Measurements from ENCODE around the gene FLOT2.
"Not testable (repeated sequence)": the region's sequence is repeated elsewhere in the genome, so short reads cannot be mapped to it uniquely, and the experiment has no call there.

Gene FLOT2

DNA sequence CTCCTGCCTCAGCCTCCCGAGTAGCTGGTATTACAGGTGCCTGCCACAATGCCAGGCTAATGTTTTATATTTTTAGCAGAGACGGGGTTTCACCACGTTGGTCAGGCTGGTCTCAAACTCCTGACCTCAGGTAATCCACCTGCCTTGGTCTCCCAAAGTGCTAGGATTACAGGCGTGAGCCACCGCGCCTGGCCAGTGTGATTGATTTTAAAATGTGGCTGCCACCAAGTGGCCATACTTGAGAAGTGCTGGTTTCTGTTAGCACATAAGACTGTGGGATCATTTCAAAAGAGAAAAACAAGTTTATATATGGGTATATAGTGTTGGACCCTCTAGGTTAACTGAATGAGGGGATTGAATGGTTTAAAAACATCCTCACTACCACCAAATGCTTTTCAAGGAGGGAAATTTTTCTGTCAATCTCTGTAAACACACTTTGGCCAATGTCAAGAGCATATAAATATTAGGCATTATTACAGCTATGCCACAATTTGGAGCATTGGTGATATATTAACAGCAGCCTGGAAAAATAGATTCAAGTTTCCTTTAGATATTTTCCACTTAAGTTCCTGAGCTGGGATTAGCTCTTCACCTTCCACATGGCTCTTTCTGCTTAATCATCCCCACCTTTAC lies 18.9 kb upstream of the FLOT2 start:
- DNase-seq (ENCODE audit: low read depth) = peak; percentile 45

DNA sequence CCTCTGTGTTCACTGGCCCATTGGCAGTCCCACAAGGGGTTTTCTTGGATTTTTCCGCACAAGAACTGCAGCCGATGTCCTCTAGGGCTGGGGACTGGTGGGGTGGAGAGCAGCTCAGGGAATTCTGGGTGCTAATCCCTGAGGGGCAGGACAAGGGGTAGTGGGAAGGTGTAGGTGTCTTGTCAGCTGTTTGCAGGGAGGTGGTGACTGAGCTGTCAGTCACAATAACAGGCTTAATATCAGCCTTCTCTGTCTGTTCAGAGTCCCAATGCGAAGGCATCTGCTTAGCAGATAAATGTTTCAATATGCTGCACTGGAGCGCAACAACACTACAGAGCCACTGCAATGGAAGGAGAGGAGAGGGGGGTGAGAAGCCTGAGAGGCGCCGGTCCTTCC lies 15.4 kb upstream of the FLOT2 start:
- DNase-seq (ENCODE audit: low read depth) = no peak

DNA sequence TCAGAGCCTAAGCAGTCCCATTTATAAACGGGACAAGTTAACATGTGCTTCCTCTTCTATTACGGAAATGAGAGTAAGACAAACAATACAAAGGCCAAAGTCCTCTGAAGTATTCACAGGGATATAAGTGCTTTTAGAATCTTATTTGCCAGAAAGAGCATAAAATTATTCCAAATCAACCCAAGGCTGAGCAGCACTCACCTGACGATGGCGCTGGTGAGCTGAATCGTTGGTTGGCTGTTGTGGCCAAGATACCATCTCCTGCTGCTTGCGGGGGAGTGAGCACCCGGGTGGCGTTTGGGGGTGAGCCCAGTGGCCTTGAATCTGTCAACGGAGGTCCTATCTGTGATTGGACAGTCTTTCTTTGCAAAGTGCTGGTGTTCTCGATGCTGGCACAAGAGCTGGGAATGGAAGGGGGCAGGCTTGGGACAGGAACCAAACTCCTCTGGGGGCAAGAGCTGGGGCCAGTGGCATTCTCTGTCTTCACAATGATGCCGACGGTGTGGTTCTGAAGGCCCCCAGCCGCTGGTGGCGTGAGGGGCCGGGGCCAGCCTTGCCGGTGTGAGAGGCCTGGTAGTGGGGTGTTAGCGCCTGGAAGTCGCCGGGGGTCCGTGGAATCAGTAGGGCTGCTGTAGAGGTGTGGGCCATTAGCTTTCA lies 14.9 kb upstream of the FLOT2 start:
- DNase-seq (ENCODE audit: low read depth) = no peak

DNA sequence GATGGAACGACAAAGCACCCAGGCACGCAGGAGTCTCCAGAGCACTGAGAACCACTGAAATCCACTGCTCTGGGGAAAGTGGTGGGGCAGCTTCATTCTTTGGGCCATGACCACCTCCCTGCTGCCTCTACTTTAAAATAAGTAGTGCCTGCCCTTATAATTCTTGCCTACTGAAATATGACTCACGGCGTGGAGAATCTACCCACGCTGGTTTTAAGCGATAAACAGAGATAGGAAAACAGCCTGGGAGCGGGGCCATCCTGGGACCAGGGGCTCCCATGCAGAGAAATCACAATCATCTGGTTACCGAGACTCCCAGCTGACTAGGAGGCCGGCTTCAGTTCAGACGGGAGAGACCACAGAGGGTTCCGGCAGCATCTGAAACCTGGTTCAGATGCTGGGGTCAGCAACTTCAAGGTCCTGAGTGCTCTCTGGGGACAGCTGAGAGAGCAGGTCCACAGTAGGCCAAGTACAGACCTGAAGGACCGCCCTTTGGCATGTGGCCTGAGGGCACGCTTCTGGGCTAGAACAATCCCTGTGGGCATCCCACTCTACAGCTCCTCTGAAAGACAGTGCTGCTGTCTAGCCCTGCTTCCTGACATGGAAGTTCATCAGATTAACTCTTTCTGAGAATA lies 14.0 kb upstream of the FLOT2 start:
- no peak for DNase-seq (ENCODE audit: low read depth)

DNA sequence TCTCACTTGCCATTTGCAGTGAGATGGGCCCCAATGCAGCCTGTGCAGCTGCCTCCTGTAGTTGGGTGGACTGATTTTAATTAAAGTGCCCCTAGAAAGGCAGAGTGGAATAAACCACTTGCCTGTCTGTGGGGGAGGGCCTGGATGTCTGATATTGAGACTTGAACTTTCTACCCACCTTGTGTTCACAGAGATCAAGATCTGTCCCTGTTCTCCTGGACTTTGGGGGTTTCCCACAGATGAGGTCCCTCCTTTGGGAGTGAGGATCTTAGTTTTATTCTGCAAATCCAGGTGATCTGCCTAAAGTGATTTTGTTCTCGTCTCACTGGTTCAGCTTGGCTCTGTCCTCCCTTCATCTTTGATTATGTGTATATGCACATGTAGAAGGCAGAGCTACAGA lies 13.0 kb upstream of the FLOT2 start:
- DNase-seq (ENCODE audit: low read depth) = no peak

DNA sequence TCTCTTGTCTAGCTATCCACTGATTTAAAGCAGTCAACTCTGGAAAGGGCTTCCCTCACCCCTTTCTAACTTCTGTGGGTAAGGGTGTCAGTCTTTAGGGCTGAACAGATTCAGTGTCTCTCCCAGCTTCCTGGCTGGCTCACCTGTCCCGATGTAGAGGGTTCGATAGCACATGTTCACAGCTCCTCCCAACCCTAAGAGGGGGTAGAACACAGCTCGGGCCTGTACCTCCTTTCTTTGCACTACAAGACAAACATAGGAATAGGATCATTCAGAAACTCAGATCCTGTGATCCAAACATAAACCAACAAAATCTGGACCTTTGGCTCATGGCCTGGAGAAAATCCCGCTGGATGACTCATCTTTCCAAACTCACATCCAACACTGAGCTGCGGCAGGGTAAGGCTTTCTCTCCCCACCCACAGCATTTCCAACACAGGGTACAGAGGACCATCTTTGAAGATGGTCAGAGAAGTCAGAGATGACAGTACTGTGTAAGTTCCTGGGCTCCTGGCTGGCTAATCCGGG lies 11.2 kb upstream of the FLOT2 start:
- peak; percentile 72 for DNase-seq (ENCODE audit: low read depth)

DNA sequence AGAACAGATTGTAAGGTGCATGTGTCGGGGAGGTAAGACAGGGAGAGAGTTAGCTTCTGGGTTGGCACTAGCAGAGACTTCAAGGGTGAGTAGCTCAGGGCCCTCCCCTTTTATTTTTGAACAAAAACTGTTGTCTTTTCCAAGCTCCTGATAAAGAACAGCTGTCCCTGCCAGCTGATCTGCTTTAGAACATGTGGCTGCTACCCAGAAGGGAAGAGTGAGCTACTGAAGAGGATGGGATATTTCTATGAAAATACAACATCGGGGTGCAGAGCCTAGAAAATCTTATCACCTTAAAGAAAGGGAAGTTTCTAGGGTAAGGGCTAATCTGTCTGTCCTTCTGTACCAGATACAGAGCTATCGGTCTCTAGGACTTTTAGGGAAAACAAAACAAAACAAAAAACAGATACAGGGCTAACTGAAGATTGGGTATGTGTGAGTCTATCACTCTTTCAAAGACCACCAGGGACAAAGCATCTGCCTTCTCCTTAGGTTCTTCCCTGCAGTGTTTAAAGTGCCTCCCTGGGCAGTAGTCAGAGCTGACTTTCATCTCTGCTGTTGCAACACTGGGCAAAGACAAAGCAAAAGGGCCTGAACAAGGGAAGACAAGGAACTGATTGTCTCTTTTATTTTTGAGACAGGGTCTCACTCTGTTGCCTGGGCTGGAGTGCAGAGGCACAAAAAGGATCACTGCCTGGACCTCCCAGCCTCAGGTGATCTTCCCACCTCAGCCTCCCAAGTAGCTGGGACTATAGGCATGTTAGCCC lies 10.4 kb upstream of the FLOT2 start:
- peak; percentile 49 for DNase-seq (ENCODE audit: low read depth)

DNA sequence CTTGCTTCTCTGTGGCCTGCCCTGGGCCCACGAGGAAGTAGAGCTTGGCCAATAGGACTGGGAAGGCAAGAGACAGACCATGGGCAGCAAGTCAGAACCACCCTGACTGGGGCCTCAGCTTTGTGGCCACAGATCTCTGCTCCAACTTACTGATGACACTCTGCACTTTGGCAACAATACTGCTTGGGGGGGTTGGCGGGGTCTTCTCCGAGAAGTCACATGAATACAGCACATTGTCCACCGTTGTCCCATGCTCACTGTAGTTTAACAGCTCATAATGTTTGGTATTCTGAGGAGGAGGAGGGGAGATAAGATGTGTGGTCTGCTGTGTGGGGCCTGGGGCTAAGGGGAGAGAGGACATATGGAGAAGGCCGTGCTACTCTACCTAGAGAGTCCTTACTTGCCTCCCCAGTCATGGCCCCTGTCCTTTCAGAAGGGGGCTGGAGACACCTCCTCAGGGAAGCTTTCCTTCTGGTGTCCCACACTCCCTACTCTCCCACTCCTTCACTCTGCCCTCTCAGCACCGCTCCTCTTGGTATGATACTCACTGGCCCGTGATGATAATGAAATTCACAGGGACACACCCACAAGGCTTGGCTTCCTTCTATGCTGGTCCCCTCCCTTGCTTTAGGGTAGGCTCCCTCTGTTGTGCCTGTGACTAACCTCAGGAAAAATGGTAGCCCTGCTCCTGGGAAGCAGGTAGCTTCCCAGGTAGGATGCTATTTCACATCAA lies 9.3 kb upstream of the FLOT2 start:
- no peak for DNase-seq (ENCODE audit: low read depth)

DNA sequence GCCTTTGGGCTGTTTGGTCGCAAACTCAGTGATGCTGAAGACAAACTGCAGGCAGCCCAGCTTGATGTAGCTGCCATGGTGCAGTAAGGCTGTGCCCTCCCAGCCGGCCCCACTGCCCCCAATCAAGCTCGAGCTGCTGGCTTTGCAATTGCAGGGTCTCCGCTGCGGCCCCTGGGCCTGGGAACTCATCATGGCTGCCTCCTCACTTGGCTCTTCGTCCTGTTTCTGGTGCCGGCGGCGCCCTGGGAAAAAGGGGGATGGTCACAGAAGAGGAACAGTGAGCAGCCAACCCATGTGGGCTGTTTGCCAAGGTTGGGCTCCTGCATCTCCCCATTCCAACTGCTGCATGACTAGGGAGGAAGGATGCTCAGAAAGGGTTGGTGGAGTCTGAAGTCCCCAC lies 8.7 kb upstream of the FLOT2 start:
- DNase-seq (ENCODE audit: low read depth) = no peak

DNA sequence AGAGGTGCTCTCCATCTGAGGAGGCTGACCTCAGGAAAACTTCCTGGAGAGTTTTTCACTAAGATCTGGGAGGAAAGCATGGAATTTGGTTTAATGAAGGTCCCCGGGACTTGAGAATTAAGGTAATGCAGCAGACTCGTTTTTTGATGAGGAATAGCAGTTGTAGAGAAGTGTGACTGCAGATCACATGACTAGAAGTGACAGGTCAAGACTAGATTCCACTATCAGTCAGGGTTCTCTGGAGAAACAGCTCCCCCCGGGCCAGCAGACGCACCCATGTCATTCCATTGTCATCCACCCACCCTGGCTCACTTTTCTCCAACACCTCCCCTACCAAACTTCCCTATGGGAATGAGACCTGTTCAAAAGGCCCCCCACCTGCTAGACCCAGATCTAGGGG lies 7.3 kb upstream of the FLOT2 start:
- DNase-seq (ENCODE audit: low read depth) = no peak

DNA sequence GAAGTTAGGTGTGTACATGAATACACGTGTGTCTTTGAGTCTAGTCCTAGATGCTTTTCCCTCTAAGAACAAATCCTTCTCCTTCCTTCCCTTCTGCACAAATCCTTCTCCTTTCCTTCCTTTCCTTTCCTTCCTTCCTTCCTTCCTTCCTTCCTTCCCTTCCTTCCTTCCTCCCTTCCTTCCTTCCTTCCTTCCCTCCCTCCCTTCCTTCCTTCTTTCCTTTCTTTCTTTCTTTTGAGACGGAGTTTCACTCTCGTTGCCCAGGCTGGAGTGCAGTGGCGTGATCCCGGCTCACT lies 6.0 kb upstream of the FLOT2 start:
- DNase-seq (ENCODE audit: low read depth) = not testable (repeated sequence)

DNA sequence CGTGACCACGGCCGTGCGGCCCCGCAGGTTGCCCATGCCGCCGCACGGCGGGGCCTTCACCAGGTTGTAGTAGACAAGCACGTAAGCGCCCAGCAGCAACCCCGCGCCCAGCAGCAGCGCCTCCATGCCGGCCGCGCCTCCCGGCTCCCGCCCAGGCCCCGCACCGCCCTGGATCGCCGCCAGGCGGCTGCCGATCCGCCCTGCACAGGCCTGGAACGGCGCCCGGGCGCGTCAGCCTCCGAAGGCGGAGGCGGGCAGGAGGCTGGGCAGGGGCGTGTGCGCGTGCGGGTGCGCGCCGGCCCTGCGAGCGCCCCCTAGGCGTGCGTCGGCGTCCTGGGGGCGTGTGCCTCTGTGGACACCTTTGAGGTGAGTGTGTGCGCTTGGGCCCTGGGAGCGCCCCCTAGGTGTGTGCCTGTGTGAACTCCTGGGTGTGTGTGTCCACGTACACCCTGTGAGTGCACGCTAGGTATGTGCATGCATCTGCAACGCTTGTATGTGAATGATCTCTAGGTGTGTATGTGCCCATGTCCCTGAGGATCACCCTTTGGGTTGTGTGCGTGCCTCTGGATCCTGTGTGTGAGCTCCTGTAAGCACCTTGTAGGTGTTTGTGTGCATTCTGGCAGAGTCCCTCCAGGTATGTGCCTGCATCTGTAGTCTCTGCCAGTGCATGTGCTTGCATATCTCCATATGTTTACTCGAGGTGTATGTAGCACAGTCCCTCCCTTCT lies 5.4 kb upstream of the FLOT2 start, which contains the start of gene DHRS13:
Gene DHRS13 (minus strand): TSS at position 261 of the 727 bp plus-strand sequence. CDS start 135 bp downstream, at position 126.
- DNase-seq (ENCODE audit: low read depth) = peak; percentile 75

DNA sequence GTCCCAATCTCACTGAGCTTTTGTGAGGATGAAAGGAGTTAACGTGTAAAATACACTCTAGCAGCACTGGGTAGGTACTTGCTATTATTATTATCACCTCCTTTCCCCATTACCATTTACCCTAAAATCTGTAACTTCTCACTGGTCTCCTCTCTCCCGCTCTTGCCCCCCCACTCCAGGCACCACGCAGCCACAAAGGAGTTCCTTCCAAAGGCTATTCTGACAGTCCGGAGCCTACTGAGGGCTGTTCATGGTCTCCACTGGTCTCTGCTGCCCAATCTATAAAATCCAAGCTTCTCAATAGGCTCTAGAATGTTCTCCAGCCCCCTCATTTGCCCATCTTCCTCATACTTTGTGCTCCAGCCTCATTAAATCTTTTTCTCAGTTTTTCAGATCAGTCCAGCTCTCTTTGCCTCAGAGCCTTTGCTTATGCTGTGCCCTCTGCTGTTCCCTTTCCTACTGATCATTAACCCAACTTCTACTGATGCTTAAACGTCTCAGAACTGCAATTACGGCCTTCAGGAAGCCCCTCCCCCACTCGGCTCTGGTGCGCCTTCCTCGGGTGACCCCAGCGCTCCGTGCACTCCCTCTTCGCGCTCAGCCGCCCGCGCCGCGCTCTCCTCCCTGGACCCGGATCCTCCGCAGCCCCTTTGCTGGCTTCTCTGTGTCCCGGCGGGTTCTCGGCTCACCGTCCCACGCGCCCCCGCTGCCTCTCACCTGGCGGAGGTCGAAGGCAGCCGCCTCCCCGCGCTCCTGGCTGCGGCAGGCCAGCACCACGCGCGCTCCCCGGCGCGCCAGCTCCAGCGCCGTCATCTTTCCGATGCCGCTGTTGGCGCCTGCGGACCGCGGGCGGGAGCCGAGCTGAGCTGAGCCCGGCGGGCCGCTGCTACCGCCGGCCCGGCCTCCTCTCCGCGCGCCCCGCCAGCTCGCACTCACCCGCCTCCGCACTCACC lies 4.6 kb upstream of the FLOT2 start:
- no peak for DNase-seq (ENCODE audit: low read depth)

DNA sequence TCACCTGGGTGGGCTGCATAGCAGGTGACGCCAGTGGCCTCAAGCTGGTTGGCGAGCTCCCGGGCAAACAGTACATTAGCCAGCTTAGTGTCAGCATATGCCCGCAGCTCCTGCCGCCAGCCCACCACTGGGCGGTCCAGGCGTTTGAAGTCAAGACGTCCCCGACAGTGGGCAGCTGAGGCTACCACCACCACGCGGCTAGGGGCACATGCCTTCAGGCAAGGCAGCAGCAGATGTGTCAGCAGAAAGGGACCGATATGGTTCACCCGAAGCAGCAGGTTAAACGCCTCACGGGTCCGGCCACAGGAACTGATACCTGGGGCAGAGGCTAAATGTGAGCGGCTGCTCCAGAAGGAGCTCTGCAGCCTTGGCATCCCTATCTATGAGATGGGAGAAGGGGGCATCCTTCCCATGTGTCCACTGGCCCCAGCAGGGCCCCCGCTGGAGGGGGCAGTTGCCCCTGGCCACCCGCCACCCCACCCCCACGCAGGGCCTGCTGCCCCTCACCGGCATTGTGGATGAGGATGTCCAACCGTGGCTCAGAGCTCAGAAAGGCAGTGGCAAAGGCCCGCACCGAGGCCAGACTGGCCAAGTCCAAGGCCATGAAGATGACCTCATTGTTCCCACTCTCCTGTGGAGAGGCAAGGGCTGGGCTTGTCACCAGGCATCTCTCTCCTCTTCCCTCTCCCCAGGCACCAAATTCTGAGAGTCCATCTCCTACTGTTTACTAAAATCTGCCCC lies 3.6 kb upstream of the FLOT2 start:
- DNase-seq (ENCODE audit: low read depth) = no peak

DNA sequence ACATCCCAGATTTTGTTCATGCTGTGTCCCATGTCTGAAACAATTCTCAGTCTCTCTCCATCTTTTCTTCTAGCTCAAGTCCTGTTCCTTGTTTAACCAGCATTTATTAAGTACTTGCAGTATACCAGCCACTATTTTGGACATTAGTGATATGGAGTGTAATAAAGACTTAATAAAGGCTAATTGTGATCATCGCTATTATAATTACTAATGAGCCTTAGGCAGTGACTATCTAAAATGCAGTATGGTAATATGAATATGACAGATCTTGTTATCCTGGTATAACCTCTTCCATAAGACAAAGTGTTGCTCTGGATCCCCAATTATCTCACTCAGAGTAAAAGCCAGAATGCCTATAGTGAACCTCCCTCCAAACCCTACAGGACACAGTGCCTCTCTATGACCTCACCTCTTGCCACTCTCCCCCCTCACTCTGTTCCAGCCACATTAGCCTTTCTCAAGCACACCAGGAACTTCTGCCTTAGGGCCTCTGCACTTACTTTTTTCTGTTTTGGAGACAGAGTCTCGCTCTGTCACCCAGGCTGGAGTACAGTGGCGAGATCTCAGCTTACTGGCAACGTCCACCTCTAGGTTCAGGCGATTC lies 1.8 kb upstream of the FLOT2 start:
- no peak for DNase-seq (ENCODE audit: low read depth)

DNA sequence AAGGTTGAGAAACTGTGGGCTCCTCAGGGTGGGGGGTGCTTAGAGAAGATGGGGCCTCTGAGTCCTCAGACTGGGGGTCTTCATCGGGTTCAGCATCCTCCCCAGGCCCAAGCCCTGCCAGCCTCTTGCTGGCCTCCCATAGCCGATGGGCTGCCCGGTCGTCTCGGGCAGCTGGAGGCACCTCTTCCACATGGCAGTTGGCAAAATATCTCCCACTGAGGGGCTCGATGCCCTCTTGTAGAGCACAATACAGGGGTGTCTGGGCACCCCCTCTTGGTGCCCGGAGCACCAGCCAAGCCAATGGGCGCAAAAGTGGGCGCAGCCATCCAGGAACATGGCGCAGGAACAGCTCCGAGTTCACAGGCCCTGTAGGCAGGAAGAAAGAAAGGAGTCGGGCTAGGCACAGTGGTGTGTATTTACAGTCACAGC lies 1.0 kb upstream of the FLOT2 start:
- no peak for DNase-seq (ENCODE audit: low read depth)

DNA sequence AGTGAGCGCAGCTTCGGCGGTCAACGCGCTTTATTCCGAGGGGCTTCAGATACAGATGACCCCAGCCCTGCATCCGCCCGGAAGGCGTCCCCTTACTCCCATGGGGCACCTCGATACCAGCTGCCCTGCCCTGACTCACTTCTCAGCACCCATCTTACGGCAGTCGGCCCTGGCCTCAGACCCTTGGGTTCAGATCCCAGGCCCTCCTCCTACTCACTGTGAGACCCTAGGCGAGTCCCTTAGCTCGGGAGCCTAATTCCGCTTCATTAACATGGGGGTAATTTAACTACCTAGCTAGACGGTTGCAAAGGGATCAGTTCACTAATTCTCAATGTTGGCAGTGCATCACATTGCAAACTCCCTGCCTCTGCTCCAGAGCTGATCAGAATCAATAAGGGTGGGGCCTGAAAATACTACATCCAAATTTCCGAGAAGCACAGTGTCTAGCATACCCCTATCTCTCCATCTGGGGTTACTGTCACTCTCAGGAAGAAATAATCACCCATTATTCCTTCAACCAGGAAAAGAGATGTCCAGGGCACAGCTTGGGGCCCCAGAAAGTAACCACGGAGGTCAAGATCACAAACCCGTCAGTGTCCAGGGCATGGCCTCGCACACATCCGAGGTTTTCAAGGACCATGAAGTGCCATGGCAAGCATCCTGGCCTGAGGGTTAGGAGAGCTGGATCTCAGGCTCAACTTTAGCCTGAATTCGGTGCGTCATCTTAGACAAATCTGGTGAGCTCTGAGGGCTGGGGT lies 415 bp upstream of the FLOT2 start:
- no peak for DNase-seq (ENCODE audit: low read depth)

DNA sequence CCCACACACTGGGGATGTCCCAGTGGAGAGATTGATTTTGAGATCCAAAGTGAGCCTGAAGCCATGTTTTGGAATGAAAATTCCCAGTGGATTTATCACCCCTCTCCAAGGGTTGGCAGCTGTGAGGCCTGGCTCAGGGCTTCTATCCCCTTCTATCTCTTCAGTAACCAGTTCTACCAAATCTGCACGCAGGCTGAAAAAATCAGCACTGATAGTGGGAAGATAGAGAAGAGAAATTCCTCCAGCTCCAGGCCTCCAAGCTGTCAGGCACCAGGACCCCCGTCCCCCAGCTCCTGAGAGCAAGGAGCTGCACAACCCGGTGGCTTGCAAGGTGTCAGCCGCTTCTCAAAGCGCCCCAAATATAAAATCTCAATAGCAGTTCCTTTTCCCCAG lies 1.0 kb downstream of the FLOT2 start:
- no peak for DNase-seq (ENCODE audit: low read depth)

Measured in fibroblast of gingiva (primary cell).